Measurements from ENCODE around the gene PLEKHO1.

- TF ChIP-seq POLR2A (IDR thresholded peaks at IDR 0.05; ENCODE audit: extremely low read depth, insufficient read length) (no peak), CTCF (IDR thresholded peaks at IDR 0.05; ENCODE audit: low read depth, low read length) (no peak), MAX (IDR thresholded peaks at IDR 0.05; ENCODE audit: low read depth, low read length) (no peak)
Observed at GRCh38 chr1:150161747-150162581, 12.2 kb downstream of the PLEKHO1 start.
